Measurements from ENCODE around the gene DCBLD1.
"Not testable (repeated sequence)": the region's sequence is repeated elsewhere in the genome, so short reads cannot be mapped to it uniquely, and the experiment has no call there.

Gene DCBLD1

GRCh38 chr6:117464700-117465099 is 17.8 kb upstream of the DCBLD1 start:
- TF ChIP-seq ZFX (IDR thresholded peaks at IDR 0.05) (no peak), CTCF (conservative IDR thresholded peaks at IDR 0.05) (no peak)
- no peak overlapping the region for H3K27ac ChIP-seq

GRCh38 chr6:117465691-117466090 is 16.8 kb upstream of the DCBLD1 start:
- H3K27ac ChIP-seq: no peak overlapping the region

GRCh38 chr6:117467876-117468275 is 14.6 kb upstream of the DCBLD1 start:
- H3K27ac ChIP-seq: no peak overlapping the region
- TF ChIP-seq CTCF (conservative IDR thresholded peaks at IDR 0.05) (no peak), ZFX (IDR thresholded peaks at IDR 0.05) (no peak)

More at GRCh38 chr6:117465691-117466090, 16.8 kb upstream of the DCBLD1 start:
- no peak for TF ChIP-seq CTCF (conservative IDR thresholded peaks at IDR 0.05)
- no peak for TF ChIP-seq ZFX (IDR thresholded peaks at IDR 0.05)

- not testable (repeated sequence) for H3K27ac ChIP-seq
These were observed 13.9 kb upstream of the DCBLD1 start for GRCh38 chr6:117468527-117468926.

- TF ChIP-seq ZFX (IDR thresholded peaks at IDR 0.05) (no peak), CTCF (conservative IDR thresholded peaks at IDR 0.05) (no peak)
- no peak overlapping the region for H3K27ac ChIP-seq
These were observed 13.1 kb upstream of the DCBLD1 start for GRCh38 chr6:117469356-117469755.

GRCh38 chr6:117469791-117470190 is 12.7 kb upstream of the DCBLD1 start:
- no peak overlapping the region for H3K27ac ChIP-seq
- TF ChIP-seq ZFX (IDR thresholded peaks at IDR 0.05) (no peak), CTCF (conservative IDR thresholded peaks at IDR 0.05) (no peak)

- no peak overlapping the region for H3K27ac ChIP-seq
- TF ChIP-seq CTCF (conservative IDR thresholded peaks at IDR 0.05) (no peak), ZFX (IDR thresholded peaks at IDR 0.05) (no peak)
These were observed 9.8 kb upstream of the DCBLD1 start for GRCh38 chr6:117472667-117473066.

- H3K27ac ChIP-seq: no peak overlapping the region
- TF ChIP-seq CTCF (conservative IDR thresholded peaks at IDR 0.05) (no peak), ZFX (IDR thresholded peaks at IDR 0.05) (no peak)
These were observed 9.1 kb upstream of the DCBLD1 start for GRCh38 chr6:117473401-117473800.

Measured in C4-2B (cell line).